ENCODE results near the gene ARAP3. TPM values are rescaled to one million over a fixed set of nuclear protein-coding genes. Genes with fewer than 3 reads are reported as not detected.
A peak's percentile ranks its signal among the peaks of the same experiment; 100 is the strongest.

ARAP3 gene
- total RNA-seq, 2 experiments from 2014 or later = 4.2 to 4.6 TPM

DNA sequence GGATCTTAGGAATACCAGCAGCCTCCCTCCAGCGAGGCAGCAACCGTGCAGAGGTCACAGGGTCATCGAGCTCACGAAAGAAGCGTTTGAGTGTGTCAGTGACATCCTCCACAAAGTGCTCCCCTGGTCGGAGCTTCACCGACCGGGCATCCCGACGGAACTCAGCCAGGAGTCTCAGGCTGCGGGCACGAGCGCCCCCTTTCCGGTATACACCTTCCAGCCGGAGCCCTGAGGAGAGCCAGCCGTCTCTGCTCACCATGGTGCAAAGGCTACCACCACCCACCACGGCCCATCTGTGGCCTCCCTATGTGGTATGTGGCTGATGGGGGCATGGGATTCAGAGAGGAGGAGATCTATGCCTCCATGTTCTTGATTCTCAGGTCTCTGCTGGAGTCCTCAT, 20.0 kb downstream of the ARAP3 start:
- ChIA-PET POLR2A (no interaction called here), CTCF (interaction anchor here (1.3 to 1.9 kb wide), 2 partner anchors 11 to 30 kb away, joined by 3 to 5 read pairs; no protein-coding TSS in a partner anchor)
- Mint-ChIP-seq H3K4me1 (peaks cover 7% of the 10 kb centered on the region), H3K36me3 (ENCODE audit: low read depth) (no peaks in the 10 kb centered on the region), H3K9me3 (no peaks in the 10 kb centered on the region), H3K27me3 (peaks cover 2% of the 10 kb centered on the region), H3K27ac (no peak overlapping the region), H3K4me3 (no peak overlapping the region)
- DNase-seq = no peak

DNA sequence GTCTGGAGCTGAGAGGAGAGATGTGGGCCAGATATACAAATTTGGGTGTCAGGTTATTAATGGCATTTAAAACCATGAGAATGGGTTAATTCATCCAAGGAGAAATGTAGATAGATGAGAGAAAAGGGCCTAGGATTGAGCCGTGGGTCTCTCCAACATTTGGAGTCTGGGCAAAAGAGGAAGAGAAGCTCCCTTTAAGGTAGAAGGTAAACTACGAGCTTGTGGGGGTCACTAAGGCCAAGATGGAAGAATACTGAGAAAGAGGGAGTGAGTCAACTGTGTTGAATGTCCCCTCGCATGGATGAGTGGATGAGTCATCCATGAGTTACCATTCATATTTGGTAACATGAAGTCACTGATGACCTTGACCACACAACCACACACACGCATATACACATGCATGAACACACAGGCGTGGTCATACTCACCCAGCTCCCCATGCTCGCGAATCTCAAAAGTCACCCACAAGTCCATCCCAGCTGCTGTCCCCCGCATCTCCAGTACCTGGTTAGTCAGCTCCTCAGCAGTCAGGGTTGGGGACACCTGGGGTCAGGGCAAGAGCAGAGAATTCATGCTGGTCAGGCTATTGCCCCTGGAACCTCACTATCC, 24.0 kb downstream of the ARAP3 start:
- no peaks in the 10 kb centered on the region for H3K36me3 Mint-ChIP-seq (ENCODE audit: low read depth)
- ChIA-PET CTCF (interaction anchor here (0.5 to 2.1 kb wide), 6 partner anchors 9 to 665 kb away, joined by 3 to 8 read pairs (median 3); no protein-coding TSS in a partner anchor), POLR2A (no interaction called here)
- peaks cover 4% of the 10 kb centered on the region for H3K27me3 Mint-ChIP-seq
- no peak overlapping the region for H3K4me3 Mint-ChIP-seq
- H3K27ac Mint-ChIP-seq = no peak overlapping the region
- H3K9me3 Mint-ChIP-seq = no peaks in the 10 kb centered on the region
- no peaks in the 10 kb centered on the region for H3K4me1 Mint-ChIP-seq
- DNase-seq = no peak

DNA sequence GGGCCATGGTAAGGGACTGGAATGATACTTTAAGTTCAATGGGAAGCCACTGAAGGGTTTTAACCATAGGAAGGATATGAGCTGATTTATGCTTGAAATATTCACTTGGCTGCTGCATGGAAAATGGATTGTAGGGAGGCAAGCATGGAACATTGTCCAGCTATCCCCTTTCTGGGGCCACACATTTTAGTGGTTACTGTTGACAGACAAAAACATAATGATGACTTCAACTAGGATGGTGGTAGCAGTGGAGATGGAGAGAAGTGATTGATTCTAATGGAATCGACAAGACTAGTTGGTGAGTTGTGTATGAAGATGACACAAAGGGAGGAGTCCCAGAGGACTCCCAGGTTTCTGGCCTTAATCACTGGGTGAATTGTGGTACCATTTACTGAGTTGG, 24.6 kb downstream of the ARAP3 start:
- H3K27ac Mint-ChIP-seq = no peak overlapping the region
- H3K4me3 Mint-ChIP-seq = no peak overlapping the region
- H3K27me3 Mint-ChIP-seq = peaks cover 5% of the 10 kb centered on the region
- H3K4me1 Mint-ChIP-seq = peaks cover 3% of the 10 kb centered on the region
- no peak for DNase-seq
- ChIA-PET CTCF (interaction anchor here (1.2 to 2.1 kb wide), 2 partner anchors 8 to 12 kb away, joined by 3 to 8 read pairs; no protein-coding TSS in a partner anchor), POLR2A (no interaction called here)
- no peaks in the 10 kb centered on the region for H3K36me3 Mint-ChIP-seq (ENCODE audit: low read depth)
- H3K9me3 Mint-ChIP-seq = no peaks in the 10 kb centered on the region

DNA sequence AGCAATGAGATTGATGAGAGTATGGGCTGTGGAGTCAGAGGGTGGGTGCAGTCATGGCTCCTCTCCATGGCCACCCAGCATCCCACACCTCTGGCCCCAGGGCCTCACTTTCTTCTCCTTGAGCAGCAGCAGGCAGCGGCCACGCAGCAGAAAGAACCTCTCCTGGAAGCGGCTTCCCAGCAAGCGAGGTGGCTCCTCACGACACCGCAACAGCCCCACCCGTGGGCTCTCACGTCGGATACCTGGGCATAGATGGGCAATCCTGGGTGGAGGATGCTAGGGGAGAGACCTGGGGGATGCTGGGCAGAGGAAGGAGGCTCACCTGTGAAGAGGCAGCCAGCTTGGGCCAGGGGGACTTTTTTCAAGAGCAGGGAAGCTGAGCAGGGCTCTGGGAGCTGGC, 25.6 kb downstream of the ARAP3 start:
- peaks cover 12% of the 10 kb centered on the region for H3K4me1 Mint-ChIP-seq
- ChIA-PET CTCF (interaction anchor here (0.9 to 1.3 kb wide), 2 partner anchors 8 to 1122 kb away, joined by 3 read pairs; no protein-coding TSS in a partner anchor), POLR2A (no interaction called here)
- no peak for DNase-seq
- H3K9me3 Mint-ChIP-seq = no peaks in the 10 kb centered on the region
- H3K27me3 Mint-ChIP-seq = peaks cover 5% of the 10 kb centered on the region
- no peaks in the 10 kb centered on the region for H3K36me3 Mint-ChIP-seq (ENCODE audit: low read depth)
- no peak overlapping the region for H3K4me3 Mint-ChIP-seq
- H3K27ac Mint-ChIP-seq = no peak overlapping the region

DNA sequence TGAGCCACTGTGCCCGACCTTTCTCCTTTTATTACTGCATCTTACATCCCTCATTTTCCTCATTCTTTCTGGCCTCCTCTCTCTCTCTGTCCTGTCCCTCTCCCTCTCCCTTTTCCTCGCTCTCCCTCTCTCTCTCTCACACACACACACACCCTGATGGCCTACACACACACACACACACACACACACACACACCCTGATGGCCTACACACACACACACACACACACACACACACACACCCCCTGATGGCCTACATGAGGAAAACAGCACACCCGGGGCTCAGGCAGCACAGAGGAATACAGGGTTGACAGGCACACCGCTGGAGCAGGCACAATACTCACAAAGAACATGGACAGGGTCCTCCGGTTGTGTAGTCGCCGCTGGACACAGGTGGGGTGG, 27.0 kb downstream of the ARAP3 start:
- H3K4me3 Mint-ChIP-seq = no peak overlapping the region
- CTCF ChIA-PET = interaction anchor here (0.7 to 1.2 kb wide), 2 partner anchors 12 to 264 kb away, joined by 4 read pairs; no protein-coding TSS in a partner anchor
- peaks cover 5% of the 10 kb centered on the region for H3K27me3 Mint-ChIP-seq
- POLR2A ChIA-PET = no interaction called here
- no peak overlapping the region for H3K27ac Mint-ChIP-seq
- peaks cover 20% of the 10 kb centered on the region for H3K4me1 Mint-ChIP-seq
- H3K9me3 Mint-ChIP-seq = no peaks in the 10 kb centered on the region
- no peak for DNase-seq
- peaks cover 2% of the 10 kb centered on the region for H3K36me3 Mint-ChIP-seq (ENCODE audit: low read depth)

DNA sequence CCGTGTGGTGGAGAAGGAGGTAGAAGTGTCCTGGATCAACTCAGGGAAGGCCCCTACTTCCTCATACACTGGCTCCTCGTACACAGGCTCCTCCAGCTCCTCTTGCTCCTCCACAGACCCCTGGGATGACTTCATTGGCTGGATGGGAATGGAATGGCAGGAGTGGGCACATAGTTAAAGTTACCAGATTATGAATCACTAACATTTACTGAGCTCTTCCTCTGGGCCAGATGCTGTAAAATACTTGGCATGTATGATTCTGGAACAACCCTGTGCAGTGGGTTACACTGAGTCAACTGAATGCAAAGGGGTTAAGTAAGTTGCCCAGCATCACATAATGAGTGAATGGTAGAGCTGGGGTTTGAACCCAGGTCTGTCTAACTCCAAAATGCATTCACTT, 27.7 kb downstream of the ARAP3 start:
- H3K36me3 Mint-ChIP-seq (ENCODE audit: low read depth) = peaks cover 6% of the 10 kb centered on the region
- CTCF ChIA-PET = interaction anchor here (0.7 to 1.9 kb wide), 5 partner anchors 12 to 265 kb away, joined by 3 to 6 read pairs (median 4); no protein-coding TSS in a partner anchor
- POLR2A ChIA-PET = no interaction called here
- H3K9me3 Mint-ChIP-seq = no peaks in the 10 kb centered on the region
- H3K27ac Mint-ChIP-seq = no peak overlapping the region
- peaks cover 3% of the 10 kb centered on the region for H3K27me3 Mint-ChIP-seq
- H3K4me3 Mint-ChIP-seq = no peak overlapping the region
- DNase-seq = no peak
- peaks cover 27% of the 10 kb centered on the region for H3K4me1 Mint-ChIP-seq

DNA sequence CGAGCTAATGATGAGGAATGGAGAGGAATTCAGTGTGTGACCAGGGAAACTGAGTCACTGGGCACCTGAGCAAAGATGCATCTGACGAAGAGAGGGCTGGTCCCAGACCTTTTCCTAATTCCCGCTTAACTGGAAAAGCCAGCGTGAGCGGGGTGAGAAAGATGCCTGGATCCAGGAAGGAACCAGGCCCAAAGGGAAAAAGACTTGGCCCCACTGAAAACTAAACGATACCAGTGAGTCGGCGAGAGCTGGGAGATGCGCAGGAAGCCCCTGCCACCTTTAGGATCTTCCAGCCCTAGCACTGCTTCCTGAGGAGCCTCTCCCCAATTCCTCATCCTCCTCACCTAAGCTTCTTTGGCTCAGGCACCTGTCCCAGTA, 30.3 kb downstream of the ARAP3 start:
- peaks cover 9% of the 10 kb centered on the region for H3K36me3 Mint-ChIP-seq (ENCODE audit: low read depth)
- ChIA-PET POLR2A (no interaction called here), CTCF (interaction anchor here (1.1 to 1.5 kb wide), 7 partner anchors 9 to 317 kb away, joined by 3 to 8 read pairs (median 5); partner anchors contain the start of genes DIAPH1, HDAC3, RELL2 and RNF14)
- H3K4me1 Mint-ChIP-seq = peaks cover 37% of the 10 kb centered on the region
- no peaks in the 10 kb centered on the region for H3K9me3 Mint-ChIP-seq
- no peak for DNase-seq
- H3K27me3 Mint-ChIP-seq = peaks cover 3% of the 10 kb centered on the region
- peak overlapping the region; percentile 91 for H3K4me3 Mint-ChIP-seq
- peak overlapping the region; percentile 96 for H3K27ac Mint-ChIP-seq

DNA sequence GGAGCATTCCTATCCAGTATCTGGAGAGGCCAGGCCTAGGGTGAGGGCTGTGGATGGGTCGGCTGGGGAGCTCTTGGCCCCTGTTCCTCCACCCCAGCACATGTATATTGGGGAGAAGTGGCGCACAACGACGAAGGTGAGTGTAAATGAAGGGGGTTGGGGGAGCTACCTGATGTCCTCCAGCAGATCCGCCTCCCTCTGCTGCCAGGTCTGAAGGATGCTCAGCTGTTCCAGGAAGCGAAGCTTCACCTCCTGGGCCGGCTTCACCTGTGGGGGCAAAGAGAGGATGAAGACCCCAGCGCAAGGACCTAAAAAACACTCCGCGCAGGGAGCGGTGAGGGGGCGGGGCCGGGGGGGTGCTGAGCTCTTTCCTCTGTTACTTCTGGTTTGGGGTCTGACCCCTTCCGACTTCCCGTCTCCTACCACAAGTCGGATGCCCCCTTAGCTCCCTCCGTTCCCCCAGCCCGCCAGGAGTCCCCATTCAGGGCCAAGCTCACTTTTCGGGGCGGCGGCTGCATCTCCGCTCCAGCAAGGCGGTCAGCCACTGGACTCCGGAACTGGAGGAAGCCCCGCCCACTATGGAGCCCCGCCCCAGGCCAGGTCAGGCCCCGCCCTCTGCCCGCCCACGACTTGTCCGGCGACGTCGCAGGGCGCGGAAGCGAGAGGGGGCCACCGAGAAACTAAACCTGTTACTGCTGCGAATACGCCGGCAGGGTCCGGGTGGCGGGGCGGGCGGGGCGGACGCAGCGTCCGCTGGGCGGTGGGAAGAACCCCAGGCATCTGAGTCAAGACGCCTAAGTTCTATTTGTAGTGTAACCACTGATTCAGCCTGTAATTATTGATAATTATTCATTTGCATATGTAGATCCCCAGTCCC, 30.9 kb downstream of the ARAP3 start, which contains the start of gene FCHSD1:
Gene FCHSD1 (minus strand): TSS at position 568 of the 877 bp plus-strand sequence. CDS start 50 bp downstream, at position 518.
- CTCF ChIA-PET = interaction anchor here (0.6 to 1.5 kb wide), 10 partner anchors 8 to 318 kb away, joined by 3 to 8 read pairs (median 4); partner anchors contain the start of genes ARAP3, DIAPH1, HDAC3 and RELL2

DNA sequence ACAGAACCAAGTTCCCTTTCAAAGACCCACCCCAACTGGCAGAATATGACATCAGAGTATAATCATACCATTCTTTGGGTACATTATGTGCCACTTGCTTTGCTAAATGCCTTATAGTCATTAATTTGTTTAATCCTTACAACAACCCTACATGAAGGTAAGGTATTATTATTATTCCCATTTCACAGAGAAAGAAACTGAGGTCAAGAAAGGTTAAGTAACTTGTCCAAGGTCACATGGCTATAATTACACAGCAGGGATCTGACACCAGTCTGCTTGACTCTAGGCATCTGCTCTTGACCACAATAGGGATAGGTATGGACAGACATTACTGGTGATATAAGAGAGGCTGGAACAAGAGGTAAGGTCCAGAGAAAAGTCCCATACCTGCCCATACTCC, 32.1 kb downstream of the ARAP3 start:
- Mint-ChIP-seq H3K4me3 (peak overlapping the region; percentile 91), H3K4me1 (peaks cover 37% of the 10 kb centered on the region), H3K9me3 (no peaks in the 10 kb centered on the region), H3K27me3 (peaks cover 3% of the 10 kb centered on the region), H3K27ac (peak overlapping the region; percentile 68), H3K36me3 (ENCODE audit: low read depth) (peaks cover 21% of the 10 kb centered on the region)
- CTCF ChIA-PET = interaction anchor here (1.0 to 2.2 kb wide), 4 partner anchors 9 to 86 kb away, joined by 3 to 8 read pairs (median 4); partner anchors contain the start of gene DIAPH1
- POLR2A ChIA-PET = no interaction called here
- no peak for DNase-seq

More for the DNA sequence above, 30.9 kb downstream of the ARAP3 start, which contains the start of gene FCHSD1:
- POLR2A ChIA-PET = interaction anchor here (0.5 to 1.1 kb wide), 3 partner anchors 14 to 42 kb away, joined by 3 to 4 read pairs (median 4); partner anchors contain the start of genes HDAC3 and RELL2
- H3K4me3 Mint-ChIP-seq = peak within 1 kb of the TSS; percentile 91
- H3K9me3 Mint-ChIP-seq = no peaks in the 10 kb centered on the region
- H3K4me1 Mint-ChIP-seq = peaks cover 37% of the 10 kb centered on the region
- H3K36me3 Mint-ChIP-seq (ENCODE audit: low read depth) = peaks cover 14% of the 10 kb centered on the region
- peaks cover 3% of the 10 kb centered on the region for H3K27me3 Mint-ChIP-seq
- H3K27ac Mint-ChIP-seq = peak within 1 kb of the TSS; percentile 96
- peak; percentile 83 for DNase-seq

DNA sequence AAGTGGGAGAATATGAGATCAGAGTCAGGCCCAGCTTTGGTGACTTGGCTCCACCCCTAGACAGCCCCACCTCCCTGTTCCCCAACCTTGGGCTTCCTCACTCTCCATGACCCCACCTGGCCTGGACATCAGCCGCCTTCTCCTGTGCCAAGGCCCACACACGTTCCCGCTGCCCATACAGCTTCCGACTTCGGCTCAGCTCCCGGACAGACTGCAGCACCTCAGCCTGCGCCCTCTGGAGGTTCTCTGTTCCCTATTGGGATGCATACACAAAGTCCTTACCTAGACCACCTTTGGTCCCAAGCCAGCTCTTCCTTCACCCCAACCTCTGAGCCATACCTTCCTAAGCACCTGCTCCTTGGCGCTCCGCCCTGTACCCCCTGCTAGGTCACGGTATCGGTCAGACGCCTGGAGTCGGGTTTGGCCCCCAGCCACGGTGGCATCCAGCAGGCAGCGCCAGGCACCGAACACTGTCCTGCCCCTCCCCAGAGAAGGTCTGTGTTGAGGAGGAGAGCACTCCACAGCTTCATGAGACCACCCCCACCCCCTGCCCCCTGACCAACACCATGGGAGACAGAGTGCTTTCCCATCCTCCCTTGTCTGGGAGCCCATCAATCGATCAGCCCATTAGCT, 32.9 kb downstream of the ARAP3 start:
- no peak overlapping the region for H3K27ac Mint-ChIP-seq
- H3K36me3 Mint-ChIP-seq (ENCODE audit: low read depth) = peaks cover 23% of the 10 kb centered on the region
- peaks cover 37% of the 10 kb centered on the region for H3K4me1 Mint-ChIP-seq

DNA sequence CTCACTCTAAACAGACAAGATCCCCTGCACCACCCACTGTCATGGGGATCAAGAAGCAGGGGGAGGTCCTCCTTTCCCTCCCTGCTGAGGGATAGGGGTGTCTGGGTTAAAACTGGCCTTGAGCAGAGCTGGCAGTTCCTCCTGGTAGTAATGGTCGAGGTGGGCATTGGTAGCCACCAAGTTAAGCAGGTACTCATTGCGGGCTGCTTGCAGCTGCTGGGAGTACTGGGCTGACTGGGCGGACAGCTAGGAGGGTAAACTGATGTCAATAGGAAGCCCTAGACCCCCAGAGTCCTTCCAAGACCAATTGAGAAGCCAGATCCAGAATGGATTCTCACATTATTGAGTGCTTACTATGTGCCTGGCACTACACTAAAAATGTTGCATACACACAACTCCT, 34.2 kb downstream of the ARAP3 start:
- no peak for DNase-seq
- Mint-ChIP-seq H3K27ac (no peak overlapping the region), H3K4me3 (no peak overlapping the region), H3K4me1 (peaks cover 37% of the 10 kb centered on the region), H3K9me3 (no peaks in the 10 kb centered on the region), H3K27me3 (no peaks in the 10 kb centered on the region), H3K36me3 (ENCODE audit: low read depth) (peaks cover 28% of the 10 kb centered on the region)
- ChIA-PET POLR2A (no interaction called here), CTCF (interaction anchor here (1.1 to 2.2 kb wide), 3 partner anchors 28 to 321 kb away, joined by 3 to 8 read pairs (median 4); partner anchors contain the start of genes DIAPH1 and RNF14)

More for the DNA sequence above, 32.9 kb downstream of the ARAP3 start:
- DNase-seq = no peak
- Mint-ChIP-seq H3K27me3 (peaks cover 3% of the 10 kb centered on the region), H3K4me3 (peak overlapping the region; percentile 91), H3K9me3 (no peaks in the 10 kb centered on the region)
- ChIA-PET CTCF (interaction anchor here (1.0 to 2.2 kb wide), 5 partner anchors 8 to 85 kb away, joined by 3 to 8 read pairs (median 3); partner anchors contain the start of gene DIAPH1), POLR2A (no interaction called here)

DNA sequence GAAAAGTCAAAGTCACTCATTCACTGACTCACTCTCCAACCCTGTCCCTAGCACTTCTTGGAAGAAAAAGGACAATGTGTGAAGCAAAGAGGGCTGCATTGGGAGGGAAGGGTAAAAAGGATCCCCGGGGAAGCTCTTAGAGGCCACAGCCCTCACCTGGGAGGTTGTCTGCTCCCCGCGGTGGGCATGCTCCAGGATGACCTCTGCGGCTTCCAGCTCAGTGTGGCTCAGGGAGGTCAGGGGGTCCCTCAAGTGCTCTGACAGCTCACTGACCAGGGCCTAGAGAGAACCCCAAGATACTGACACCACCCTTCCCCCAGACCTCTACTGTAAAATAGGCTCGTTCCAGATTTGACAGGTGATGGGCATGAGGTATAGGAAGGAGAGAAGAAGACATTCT, 34.8 kb downstream of the ARAP3 start:
- no peak overlapping the region for H3K4me3 Mint-ChIP-seq
- POLR2A ChIA-PET = no interaction called here
- CTCF ChIA-PET = interaction anchor here (1.0 to 1.4 kb wide), 3 partner anchors 9 to 322 kb away, joined by 3 to 4 read pairs (median 3); partner anchors contain the start of genes DIAPH1 and RNF14
- no peak for DNase-seq
- H3K36me3 Mint-ChIP-seq (ENCODE audit: low read depth) = peaks cover 28% of the 10 kb centered on the region
- H3K27me3 Mint-ChIP-seq = no peaks in the 10 kb centered on the region
- peaks cover 32% of the 10 kb centered on the region for H3K4me1 Mint-ChIP-seq
- H3K9me3 Mint-ChIP-seq = no peaks in the 10 kb centered on the region
- no peak overlapping the region for H3K27ac Mint-ChIP-seq

Data from activated CD4-positive, alpha-beta T cell treated with anti-CD3 and anti-CD28 coated beads, Interleukin-2, amount 10 ng/mL, durations not matched to agents 7 days and 5 days (primary cell).